Measurements from ENCODE around the gene STK11.

DNA sequence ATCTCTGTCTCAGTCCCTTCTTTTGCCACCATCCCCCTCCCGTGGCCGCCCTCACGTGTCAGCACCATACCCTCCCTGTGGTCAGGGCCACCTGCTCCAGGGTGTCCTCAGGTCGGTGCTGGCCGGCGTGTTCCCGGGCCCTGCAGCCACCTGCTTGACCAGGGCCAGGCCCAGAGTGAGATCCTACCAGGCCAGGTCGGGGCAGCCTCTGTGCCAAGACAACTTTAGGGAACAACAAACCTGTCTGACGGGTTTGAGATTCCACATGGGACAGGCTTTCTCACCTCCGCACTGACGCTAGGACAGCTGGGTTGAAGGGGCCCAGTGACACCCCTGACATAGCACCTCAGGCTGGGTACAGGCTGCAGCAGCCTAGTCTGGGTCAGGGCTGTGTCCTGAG lies 24.0 kb upstream of the STK11 start:
- TF ChIP-seq, protein P1, sequence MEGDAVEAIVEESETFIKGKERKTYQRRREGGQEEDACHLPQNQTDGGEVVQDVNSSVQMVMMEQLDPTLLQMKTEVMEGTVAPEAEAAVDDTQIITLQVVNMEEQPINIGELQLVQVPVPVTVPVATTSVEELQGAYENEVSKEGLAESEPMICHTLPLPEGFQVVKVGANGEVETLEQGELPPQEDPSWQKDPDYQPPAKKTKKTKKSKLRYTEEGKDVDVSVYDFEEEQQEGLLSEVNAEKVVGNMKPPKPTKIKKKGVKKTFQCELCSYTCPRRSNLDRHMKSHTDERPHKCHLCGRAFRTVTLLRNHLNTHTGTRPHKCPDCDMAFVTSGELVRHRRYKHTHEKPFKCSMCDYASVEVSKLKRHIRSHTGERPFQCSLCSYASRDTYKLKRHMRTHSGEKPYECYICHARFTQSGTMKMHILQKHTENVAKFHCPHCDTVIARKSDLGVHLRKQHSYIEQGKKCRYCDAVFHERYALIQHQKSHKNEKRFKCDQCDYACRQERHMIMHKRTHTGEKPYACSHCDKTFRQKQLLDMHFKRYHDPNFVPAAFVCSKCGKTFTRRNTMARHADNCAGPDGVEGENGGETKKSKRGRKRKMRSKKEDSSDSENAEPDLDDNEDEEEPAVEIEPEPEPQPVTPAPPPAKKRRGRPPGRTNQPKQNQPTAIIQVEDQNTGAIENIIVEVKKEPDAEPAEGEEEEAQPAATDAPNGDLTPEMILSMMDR (IDR thresholded peaks at IDR 0.05; ENCODE audit: insufficient read depth, low read depth, low read length), result no peak
- TF ChIP-seq EZH2 (IDR thresholded peaks at IDR 0.05; ENCODE audit: insufficient read depth, low read length), result no peak
